ENCODE data around the gene FSTL4.

FSTL4 gene

GRCh38 chr5:133232435-133232834, 379.9 kb downstream of the FSTL4 start:
- Histone ChIP-seq H3K9me3 (ENCODE audit: control insufficient read depth, low read length) (no peaks in the 10 kb centered on the region), H3K4me1 (ENCODE audit: control insufficient read depth, insufficient read depth, low read length, poor library complexity, severe bottlenecking) (no peaks in the 10 kb centered on the region), H3K27ac (ENCODE audit: low read depth, low read length, severe bottlenecking) (no peak overlapping the region), H3K4me3 (ENCODE audit: extremely low read depth, insufficient read depth, low read length, poor library complexity, severe bottlenecking) (no peak overlapping the region), H3K36me3 (ENCODE audit: control insufficient read depth, insufficient read depth, low read length) (no peaks in the 10 kb centered on the region)
- 88 to 92% methylated on average over 2 to 3 of the region's 3 CpGs for WGBS, 2 experiments (ENCODE audit: insufficient coverage in 2 of 2)

- Histone ChIP-seq H3K9me3 (ENCODE audit: control insufficient read depth, low read length) (no peaks in the 10 kb centered on the region), H3K4me1 (ENCODE audit: control insufficient read depth, insufficient read depth, low read length, poor library complexity, severe bottlenecking) (no peaks in the 10 kb centered on the region), H3K4me3 (ENCODE audit: extremely low read depth, insufficient read depth, low read length, poor library complexity, severe bottlenecking) (no peak overlapping the region), H3K36me3 (ENCODE audit: control insufficient read depth, insufficient read depth, low read length) (no peaks in the 10 kb centered on the region), H3K27ac (ENCODE audit: low read depth, low read length, severe bottlenecking) (no peak overlapping the region)
- WGBS, 2 experiments (ENCODE audit: insufficient coverage in 2 of 2): 84 to 88% methylated on average over 2 to 3 of the region's 6 CpGs
Measured at GRCh38 chr5:133232011-133232410, 380.3 kb downstream of the FSTL4 start.

GRCh38 chr5:133230823-133231578, 381.3 kb downstream of the FSTL4 start:
- no peak overlapping the region for H3K4me3 ChIP-seq (ENCODE audit: extremely low read depth, insufficient read depth, low read length, poor library complexity, severe bottlenecking)
- no peaks in the 10 kb centered on the region for H3K36me3 ChIP-seq (ENCODE audit: control insufficient read depth, insufficient read depth, low read length)
- H3K9me3 ChIP-seq (ENCODE audit: control insufficient read depth, low read length): no peaks in the 10 kb centered on the region
- WGBS, 2 experiments (ENCODE audit: insufficient coverage in 2 of 2): 73 to 100% methylated on average over 2 to 6 of the region's 9 CpGs
- no peaks in the 10 kb centered on the region for H3K4me1 ChIP-seq (ENCODE audit: control insufficient read depth, insufficient read depth, low read length, poor library complexity, severe bottlenecking)
- no peak overlapping the region for H3K27ac ChIP-seq (ENCODE audit: low read depth, low read length, severe bottlenecking)

- Histone ChIP-seq H3K4me3 (ENCODE audit: extremely low read depth, insufficient read depth, low read length, poor library complexity, severe bottlenecking) (no peak overlapping the region), H3K27ac (ENCODE audit: low read depth, low read length, severe bottlenecking) (no peak overlapping the region), H3K4me1 (ENCODE audit: control insufficient read depth, insufficient read depth, low read length, poor library complexity, severe bottlenecking) (no peaks in the 10 kb centered on the region), H3K9me3 (ENCODE audit: control insufficient read depth, low read length) (no peaks in the 10 kb centered on the region), H3K36me3 (ENCODE audit: control insufficient read depth, insufficient read depth, low read length) (no peaks in the 10 kb centered on the region)
- WGBS, 2 experiments (ENCODE audit: insufficient coverage in 2 of 2): 93 to 95% methylated on average over 7 of the region's 8 CpGs
Measured at GRCh38 chr5:133229931-133230664, 382.2 kb downstream of the FSTL4 start.

GRCh38 chr5:133228316-133228715, 384.0 kb downstream of the FSTL4 start:
- Histone ChIP-seq H3K27ac (ENCODE audit: low read depth, low read length, severe bottlenecking) (no peak overlapping the region), H3K4me1 (ENCODE audit: control insufficient read depth, insufficient read depth, low read length, poor library complexity, severe bottlenecking) (no peaks in the 10 kb centered on the region), H3K36me3 (ENCODE audit: control insufficient read depth, insufficient read depth, low read length) (no peaks in the 10 kb centered on the region), H3K4me3 (ENCODE audit: extremely low read depth, insufficient read depth, low read length, poor library complexity, severe bottlenecking) (no peak overlapping the region), H3K9me3 (ENCODE audit: control insufficient read depth, low read length) (no peaks in the 10 kb centered on the region)
- WGBS, 2 experiments (ENCODE audit: insufficient coverage in 2 of 2): 100% methylated on average over 1 of the region's 1 CpG; no CpG with 5 or more reads in 1 of the 2 experiments

- H3K9me3 ChIP-seq (ENCODE audit: control insufficient read depth, low read length): no peaks in the 10 kb centered on the region
- no peaks in the 10 kb centered on the region for H3K4me1 ChIP-seq (ENCODE audit: control insufficient read depth, insufficient read depth, low read length, poor library complexity, severe bottlenecking)
- no peak overlapping the region for H3K27ac ChIP-seq (ENCODE audit: low read depth, low read length, severe bottlenecking)
- H3K36me3 ChIP-seq (ENCODE audit: control insufficient read depth, insufficient read depth, low read length): no peaks in the 10 kb centered on the region
- H3K4me3 ChIP-seq (ENCODE audit: extremely low read depth, insufficient read depth, low read length, poor library complexity, severe bottlenecking): no peak overlapping the region
- WGBS, 2 experiments (ENCODE audit: insufficient coverage in 2 of 2): 88 to 97% methylated on average over 2 to 4 of the region's 6 CpGs
Measured at GRCh38 chr5:133227897-133228296, 384.4 kb downstream of the FSTL4 start.

- no peaks in the 10 kb centered on the region for H3K36me3 ChIP-seq (ENCODE audit: control insufficient read depth, insufficient read depth, low read length)
- WGBS, 2 experiments (ENCODE audit: insufficient coverage in 2 of 2): 75 to 80% methylated on average over 2 of the region's 3 CpGs
- no peak overlapping the region for H3K27ac ChIP-seq (ENCODE audit: low read depth, low read length, severe bottlenecking)
- H3K9me3 ChIP-seq (ENCODE audit: control insufficient read depth, low read length): no peaks in the 10 kb centered on the region
- H3K4me1 ChIP-seq (ENCODE audit: control insufficient read depth, insufficient read depth, low read length, poor library complexity, severe bottlenecking): no peaks in the 10 kb centered on the region
- H3K4me3 ChIP-seq (ENCODE audit: extremely low read depth, insufficient read depth, low read length, poor library complexity, severe bottlenecking): no peak overlapping the region
Measured at GRCh38 chr5:133227082-133227481, 385.3 kb downstream of the FSTL4 start.

- Histone ChIP-seq H3K27ac (ENCODE audit: low read depth, low read length, severe bottlenecking) (no peak overlapping the region), H3K36me3 (ENCODE audit: control insufficient read depth, insufficient read depth, low read length) (no peaks in the 10 kb centered on the region), H3K9me3 (ENCODE audit: control insufficient read depth, low read length) (no peaks in the 10 kb centered on the region), H3K4me3 (ENCODE audit: extremely low read depth, insufficient read depth, low read length, poor library complexity, severe bottlenecking) (no peak overlapping the region), H3K4me1 (ENCODE audit: control insufficient read depth, insufficient read depth, low read length, poor library complexity, severe bottlenecking) (no peaks in the 10 kb centered on the region)
- WGBS, 2 experiments (ENCODE audit: insufficient coverage in 2 of 2): no CpG with 5 or more reads among the region's 1 CpG
Measured at GRCh38 chr5:133226186-133226585, 386.2 kb downstream of the FSTL4 start.

GRCh38 chr5:133225671-133226152, 386.6 kb downstream of the FSTL4 start:
- Histone ChIP-seq H3K9me3 (ENCODE audit: control insufficient read depth, low read length) (no peaks in the 10 kb centered on the region), H3K27ac (ENCODE audit: low read depth, low read length, severe bottlenecking) (no peak overlapping the region), H3K4me1 (ENCODE audit: control insufficient read depth, insufficient read depth, low read length, poor library complexity, severe bottlenecking) (peaks cover 2% of the 10 kb centered on the region), H3K4me3 (ENCODE audit: extremely low read depth, insufficient read depth, low read length, poor library complexity, severe bottlenecking) (no peak overlapping the region), H3K36me3 (ENCODE audit: control insufficient read depth, insufficient read depth, low read length) (no peaks in the 10 kb centered on the region)
- 95 to 96% methylated on average over 4 to 6 of the region's 7 CpGs for WGBS, 2 experiments (ENCODE audit: insufficient coverage in 2 of 2)

- 71 to 74% methylated on average over 6 of the region's 8 CpGs for WGBS, 2 experiments (ENCODE audit: insufficient coverage in 2 of 2)
- Histone ChIP-seq H3K4me1 (ENCODE audit: control insufficient read depth, insufficient read depth, low read length, poor library complexity, severe bottlenecking) (peaks cover 7% of the 10 kb centered on the region), H3K9me3 (ENCODE audit: control insufficient read depth, low read length) (no peaks in the 10 kb centered on the region), H3K36me3 (ENCODE audit: control insufficient read depth, insufficient read depth, low read length) (no peaks in the 10 kb centered on the region), H3K4me3 (ENCODE audit: extremely low read depth, insufficient read depth, low read length, poor library complexity, severe bottlenecking) (no peak overlapping the region), H3K27ac (ENCODE audit: low read depth, low read length, severe bottlenecking) (no peak overlapping the region)
Measured at GRCh38 chr5:133222979-133223378, 389.4 kb downstream of the FSTL4 start.

- 89 to 97% methylated on average over 4 of the region's 4 CpGs for WGBS, 2 experiments (ENCODE audit: insufficient coverage in 2 of 2)
- Histone ChIP-seq H3K36me3 (ENCODE audit: control insufficient read depth, insufficient read depth, low read length) (no peaks in the 10 kb centered on the region), H3K4me3 (ENCODE audit: extremely low read depth, insufficient read depth, low read length, poor library complexity, severe bottlenecking) (no peak overlapping the region), H3K9me3 (ENCODE audit: control insufficient read depth, low read length) (no peaks in the 10 kb centered on the region), H3K27ac (ENCODE audit: low read depth, low read length, severe bottlenecking) (no peak overlapping the region), H3K4me1 (ENCODE audit: control insufficient read depth, insufficient read depth, low read length, poor library complexity, severe bottlenecking) (peaks cover 7% of the 10 kb centered on the region)
Measured at GRCh38 chr5:133222521-133222920, 389.8 kb downstream of the FSTL4 start.
